ENCODE data around the gene CLDN14.

DNA sequence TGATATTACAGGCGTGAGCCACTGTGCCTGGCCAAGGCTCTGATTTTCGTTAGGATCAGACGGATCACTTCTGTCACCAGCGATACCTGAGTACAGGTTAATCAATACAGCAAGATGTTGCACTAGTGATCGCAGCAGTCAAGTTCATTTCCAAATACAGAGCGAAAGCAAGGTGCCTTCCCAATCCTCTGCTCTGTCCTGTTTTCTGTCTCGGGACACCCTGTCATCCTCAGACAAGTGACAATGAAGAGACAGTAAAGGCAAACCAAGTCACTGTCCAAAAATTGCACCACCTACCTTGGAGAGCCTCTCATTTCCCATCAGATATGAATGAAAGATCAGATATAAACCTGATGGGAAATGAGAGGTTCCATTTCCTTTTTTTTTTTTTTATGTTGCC, 5.6 kb upstream of the CLDN14 start:
- TF ChIP-seq, protein P1, sequence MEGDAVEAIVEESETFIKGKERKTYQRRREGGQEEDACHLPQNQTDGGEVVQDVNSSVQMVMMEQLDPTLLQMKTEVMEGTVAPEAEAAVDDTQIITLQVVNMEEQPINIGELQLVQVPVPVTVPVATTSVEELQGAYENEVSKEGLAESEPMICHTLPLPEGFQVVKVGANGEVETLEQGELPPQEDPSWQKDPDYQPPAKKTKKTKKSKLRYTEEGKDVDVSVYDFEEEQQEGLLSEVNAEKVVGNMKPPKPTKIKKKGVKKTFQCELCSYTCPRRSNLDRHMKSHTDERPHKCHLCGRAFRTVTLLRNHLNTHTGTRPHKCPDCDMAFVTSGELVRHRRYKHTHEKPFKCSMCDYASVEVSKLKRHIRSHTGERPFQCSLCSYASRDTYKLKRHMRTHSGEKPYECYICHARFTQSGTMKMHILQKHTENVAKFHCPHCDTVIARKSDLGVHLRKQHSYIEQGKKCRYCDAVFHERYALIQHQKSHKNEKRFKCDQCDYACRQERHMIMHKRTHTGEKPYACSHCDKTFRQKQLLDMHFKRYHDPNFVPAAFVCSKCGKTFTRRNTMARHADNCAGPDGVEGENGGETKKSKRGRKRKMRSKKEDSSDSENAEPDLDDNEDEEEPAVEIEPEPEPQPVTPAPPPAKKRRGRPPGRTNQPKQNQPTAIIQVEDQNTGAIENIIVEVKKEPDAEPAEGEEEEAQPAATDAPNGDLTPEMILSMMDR (IDR thresholded peaks at IDR 0.05) = no peak
- TF ChIP-seq POLR2AphosphoS5 (IDR thresholded peaks at IDR 0.05) (no peak), POLR2A (IDR thresholded peaks at IDR 0.05) (no peak)

All from prostate gland (tissue), 2 donors.